Inferior parietal cortex (tissue), 1 donor: ENCODE data around the gene CCL24.
"Not testable (repeated sequence)": the region's sequence is repeated elsewhere in the genome, so short reads cannot be mapped to it uniquely, and the experiment has no call there.

Source experiments
- DNase-seq: peaks from one replicate; pipeline ENCODE4 v3.0.0-alpha.2; 2016; ENCODE audit errors: extremely low spot score

CCL24 gene

DNA sequence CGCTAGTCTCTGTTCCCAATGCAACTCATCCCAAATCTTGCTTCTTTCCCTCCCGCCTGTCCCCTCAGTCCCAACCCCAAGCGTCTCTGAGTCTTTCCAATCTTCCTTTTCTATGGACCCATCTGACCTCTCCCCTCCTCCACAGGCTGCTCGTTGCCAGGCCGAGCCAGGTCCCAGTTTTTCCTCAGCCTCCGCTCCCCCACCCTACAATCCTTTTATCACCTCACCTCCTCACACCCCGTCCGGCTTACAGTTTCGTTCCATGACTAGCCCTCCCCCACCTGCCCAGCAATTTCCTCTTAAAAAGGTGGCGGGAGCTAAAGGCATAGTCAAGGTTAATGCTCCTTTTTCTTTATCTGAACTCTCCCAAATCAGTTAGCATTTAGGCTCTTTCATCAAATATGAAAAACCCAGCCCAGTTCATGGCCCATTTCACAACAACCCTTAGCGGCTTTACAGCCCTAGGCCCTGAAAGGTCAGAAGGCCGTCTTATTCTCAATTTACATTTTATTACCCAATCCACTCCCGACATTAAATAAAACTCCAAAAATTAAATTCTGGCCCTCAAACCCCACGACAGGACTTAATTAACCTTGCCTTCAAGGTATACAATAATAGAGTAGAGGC lies 32.8 kb downstream of the CCL24 start:
- DNase-seq = not testable (repeated sequence)

DNA sequence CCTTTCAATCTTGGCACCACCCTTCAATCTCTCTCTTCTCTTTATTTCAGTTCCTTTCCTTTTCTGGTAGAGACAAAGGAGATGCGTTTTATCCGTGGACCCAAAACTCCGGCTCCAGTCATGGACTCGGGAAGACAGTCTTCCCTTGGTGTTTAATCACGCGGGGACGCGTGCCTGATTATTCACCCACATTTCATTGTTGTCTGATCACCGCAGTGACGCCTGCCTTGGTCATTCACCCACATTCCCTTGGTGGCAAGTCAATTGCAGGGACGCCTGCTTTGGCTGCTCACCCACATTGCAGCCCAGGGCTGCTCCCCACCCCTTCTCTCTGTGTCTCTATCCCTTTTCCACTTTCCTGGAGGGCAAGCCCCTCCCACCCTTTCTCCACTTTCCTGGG lies 34.1 kb downstream of the CCL24 start:
- not testable (repeated sequence) for DNase-seq

DNA sequence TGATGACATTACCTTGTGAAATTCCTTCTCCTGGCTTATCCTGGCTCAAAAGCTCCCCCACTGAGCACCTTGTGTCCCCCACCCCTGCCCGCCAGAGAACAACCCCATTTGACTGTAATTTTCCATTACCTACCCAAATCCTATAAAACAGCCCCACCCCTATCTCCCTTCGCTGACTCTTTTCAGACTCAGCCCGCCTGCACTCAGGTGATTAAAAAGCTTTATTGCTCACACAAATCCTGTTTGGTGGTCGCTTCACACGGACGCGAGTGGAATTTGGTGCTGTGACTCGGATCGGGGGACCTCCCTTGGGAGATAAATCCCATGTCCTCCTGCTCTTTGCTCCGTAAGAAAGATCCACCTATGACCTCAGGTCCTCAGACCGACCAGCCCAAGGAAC lies 34.6 kb downstream of the CCL24 start:
- not testable (repeated sequence) for DNase-seq

DNA sequence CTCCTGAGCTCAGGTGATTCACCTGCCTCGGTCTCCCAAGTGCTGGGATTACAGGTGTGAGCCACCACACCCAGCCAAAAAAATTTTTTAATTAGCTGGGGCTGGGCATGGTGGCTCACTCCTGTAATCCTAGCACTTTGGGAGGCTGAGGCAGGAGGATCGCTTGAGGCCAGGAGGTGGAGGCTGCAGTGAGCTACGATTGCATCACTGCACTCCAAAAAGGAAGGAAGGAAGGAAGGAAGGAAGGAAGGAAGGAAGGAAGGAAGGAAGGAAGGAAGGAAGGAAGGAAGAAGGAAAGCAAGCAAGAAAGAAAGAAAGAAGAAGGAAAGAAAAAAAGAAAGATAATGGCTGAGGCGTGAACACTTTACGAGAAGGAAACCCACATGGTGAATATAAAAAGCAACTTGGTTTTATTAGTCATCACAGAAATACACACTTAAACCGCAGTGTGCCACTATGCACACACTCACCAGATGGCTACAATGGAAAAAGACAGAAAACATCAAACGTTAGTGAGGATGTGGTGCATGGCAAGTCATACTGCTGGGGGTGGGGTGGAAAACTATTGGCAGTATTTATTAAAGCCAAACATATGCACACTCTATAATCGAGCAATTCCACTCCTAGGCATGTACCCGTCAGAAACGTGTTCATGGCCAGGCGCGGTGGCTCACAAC lies 37.2 kb downstream of the CCL24 start:
- peak; percentile 10 for DNase-seq

DNA sequence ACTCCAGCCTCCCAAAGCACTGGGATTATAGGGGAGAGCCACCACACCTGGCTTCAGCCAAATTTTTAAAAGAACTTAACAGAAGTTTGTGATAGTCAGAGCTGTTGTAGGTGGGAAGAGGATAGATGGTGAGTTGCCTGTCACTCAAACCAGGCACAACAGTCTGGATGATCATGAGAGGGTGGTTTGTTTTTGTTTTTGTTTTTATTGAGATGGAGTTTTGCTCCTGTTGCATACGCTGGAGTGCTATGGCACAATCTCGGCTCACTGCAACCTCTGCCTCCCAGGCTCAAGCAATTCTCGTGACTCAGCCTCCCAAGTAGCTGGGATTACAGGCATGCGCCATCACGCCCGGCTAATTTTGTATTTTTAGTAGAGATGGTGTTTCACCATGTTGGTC lies 39.6 kb downstream of the CCL24 start:
- not testable (repeated sequence) for DNase-seq

DNA sequence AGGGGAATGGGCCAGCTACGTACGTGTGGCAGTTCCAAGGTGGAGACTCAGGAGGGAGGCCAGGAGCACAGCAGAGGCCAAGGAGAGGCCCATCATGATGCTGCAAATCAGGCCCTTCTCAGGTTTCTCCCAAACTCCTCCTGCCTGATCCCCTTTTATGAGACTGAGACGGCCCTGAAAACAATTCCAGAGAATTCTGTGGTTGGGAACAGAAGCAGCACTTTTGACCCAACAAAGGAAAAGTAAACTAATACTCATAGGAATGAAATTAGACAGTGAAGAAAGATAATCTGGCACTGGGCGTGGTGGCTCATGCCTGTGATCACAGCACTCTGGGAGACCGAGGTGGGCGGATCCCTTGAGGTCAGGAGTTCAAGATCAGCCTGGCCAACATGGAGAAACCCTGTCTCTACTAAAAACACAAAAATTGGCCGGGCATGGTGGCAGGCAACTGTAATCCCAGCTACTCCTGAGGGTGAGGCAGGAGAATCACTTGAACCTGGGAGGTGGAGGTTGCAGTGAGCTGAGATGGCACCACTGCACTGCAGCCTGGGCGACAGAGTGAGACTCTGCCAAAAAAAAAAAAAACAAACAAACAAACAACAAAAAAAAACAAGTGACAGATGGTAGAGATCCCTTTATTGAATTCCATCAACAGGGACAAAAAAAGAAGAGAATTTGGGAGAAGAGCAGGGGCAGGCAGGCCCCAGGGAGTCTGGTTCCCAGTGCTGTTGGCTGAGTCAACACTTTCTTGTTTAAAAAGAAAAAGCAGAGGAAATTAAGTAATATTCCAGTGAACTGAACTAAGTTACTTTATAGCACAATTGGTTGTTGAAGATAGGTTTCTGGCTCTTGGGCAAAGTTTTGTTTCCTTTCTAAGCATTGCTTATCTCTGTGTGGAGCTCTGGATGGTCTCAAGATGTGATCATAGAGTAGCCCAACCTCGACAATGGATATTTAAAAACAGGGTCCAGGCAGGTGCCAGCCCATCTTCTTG lies 41.2 kb downstream of the CCL24 start, which contains the start of gene CCL26:
TSS of gene CCL26 (minus strand) at position 131 of the 997 bp plus-strand sequence. CDS start at position 96, 35 bp downstream.
- no peak for DNase-seq

DNA sequence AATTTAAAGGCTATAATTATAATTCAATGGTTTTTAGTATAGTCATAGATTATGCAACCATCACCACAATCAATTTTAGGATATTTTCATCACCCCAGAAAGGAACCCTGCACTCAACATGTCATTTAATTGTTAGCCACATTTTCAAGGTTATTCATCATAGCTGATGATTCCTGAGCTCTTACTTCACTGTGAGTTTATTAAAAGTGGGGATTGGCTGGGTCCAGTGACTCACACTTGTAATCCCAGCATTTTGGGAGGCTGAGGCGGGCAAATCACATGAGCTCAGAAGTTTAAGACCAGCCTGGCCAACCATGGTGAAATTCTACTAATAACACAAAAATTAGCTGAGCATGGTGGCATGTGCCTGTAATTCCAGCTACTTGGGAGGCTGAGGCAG lies 42.4 kb downstream of the CCL24 start:
- no peak for DNase-seq

DNA sequence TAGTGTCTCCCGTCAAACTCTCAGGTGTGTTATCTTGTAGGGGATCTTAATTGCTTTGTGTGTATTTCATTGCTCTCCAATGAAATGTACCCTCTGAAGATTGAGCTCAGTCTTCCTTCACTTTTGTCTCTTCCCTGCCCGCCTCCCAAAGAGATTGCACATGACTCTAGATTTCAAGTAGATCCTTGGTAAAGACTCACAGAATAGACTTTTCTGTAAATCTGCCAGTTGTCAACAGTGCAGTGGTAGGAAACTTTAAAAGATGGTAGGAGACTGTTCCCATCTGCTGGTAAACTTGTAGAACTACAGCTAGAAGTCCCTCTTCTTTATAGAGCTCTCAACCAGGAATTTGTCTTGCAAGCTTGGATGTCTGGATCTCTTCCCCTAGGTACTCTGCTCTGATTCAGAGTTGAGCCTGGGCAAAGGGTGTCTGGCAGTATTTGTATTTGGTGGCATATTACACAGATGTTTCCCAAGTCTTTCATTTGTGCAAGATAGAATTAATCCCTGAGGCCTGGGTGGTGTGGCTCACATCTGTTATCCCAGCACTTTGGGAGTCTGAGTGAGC lies 51.2 kb downstream of the CCL24 start:
- peak; percentile 80 for DNase-seq

DNA sequence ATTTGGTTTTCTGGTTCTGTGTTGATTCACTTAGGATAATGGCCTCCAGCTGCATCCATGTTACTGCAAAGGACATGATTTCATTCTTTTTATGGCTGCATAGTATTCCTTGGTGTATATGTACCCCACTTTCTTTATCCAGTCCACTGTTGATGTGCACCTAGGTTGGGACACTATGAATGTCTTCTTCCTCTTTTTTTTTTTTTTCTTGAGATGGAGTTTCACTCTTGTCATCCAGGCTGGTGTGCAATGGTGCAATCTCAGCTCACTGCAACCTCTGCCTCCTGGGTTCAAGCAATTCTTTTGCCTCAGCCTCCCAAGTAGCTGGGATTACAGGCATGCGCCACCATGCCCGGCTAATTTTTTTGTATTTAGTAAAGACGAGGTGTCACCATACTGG lies 51.8 kb downstream of the CCL24 start:
- not testable (repeated sequence) for DNase-seq
